Neural cell (in vitro differentiated cells): ENCODE data around the gene CCDC12. TPM values are rescaled to one million over a fixed set of nuclear protein-coding genes. Genes with fewer than 3 reads are reported as not detected.

ENCODE experiments used
- H2AFZ ChIP-seq: fragments of 200-600, 300-800 bp; sonication (generic), shearing (Covaris generic); 2 replicates; pipeline ENCODE4 v1.6.0; 2014; ENCODE audit warnings: low read depth, mild to moderate bottlenecking, antibody characterized with exemption, low read length, moderate library complexity
- H3F3A ChIP-seq: fragments of 200-600 bp; shearing (Covaris generic); 2 replicates; pipeline ENCODE4 v1.6.1; 2016; ENCODE audit warnings: mild to moderate bottlenecking, moderate library complexity, mixed read lengths, antibody characterized with exemption, low read length; ENCODE audit not compliant: insufficient read depth, poor library complexity, severe bottlenecking
- H3K27ac ChIP-seq: fragments of 200-600, 300-800 bp; sonication (generic), shearing (Covaris generic); 2 replicates; pipeline ENCODE4 v1.5.1; 2014; ENCODE audit warnings: mild to moderate bottlenecking, low read length, moderate library complexity
- H3K27me3 ChIP-seq: fragments of 300-800, 200-600 bp; sonication (generic), shearing (Covaris generic); 2 replicates; pipeline ENCODE4 v1.6.0; 2014; ENCODE audit warnings: mild to moderate bottlenecking, low read depth, low read length, moderate library complexity; ENCODE audit not compliant: insufficient read depth
- H3K36me3 ChIP-seq: fragments of 300-800, 200-600 bp; sonication (generic), shearing (Covaris generic); 2 replicates; pipeline ENCODE4 v1.5.1; 2014; ENCODE audit warnings: mild to moderate bottlenecking, antibody characterized with exemption, low read length, moderate library complexity; ENCODE audit not compliant: insufficient read depth
- H3K4me2 ChIP-seq: fragments of 300-800, 200-600 bp; sonication (generic), shearing (Covaris generic); 2 replicates; pipeline ENCODE4 v1.6.0; 2014; ENCODE audit warnings: mild to moderate bottlenecking, low read length
- H3K4me3 ChIP-seq: fragments of 300-800, 200-600 bp; sonication (generic), shearing (Covaris generic); 2 replicates; pipeline ENCODE4 v1.5.1; 2014; ENCODE audit warnings: mild to moderate bottlenecking, low read length, moderate library complexity
- H3K79me2 ChIP-seq: fragments of 200-600 bp; shearing (Covaris generic); replicated peaks from 2 replicates; pipeline ENCODE4 v1.6.0; 2014; ENCODE audit warnings: mild to moderate bottlenecking, low read length, moderate library complexity; ENCODE audit not compliant: insufficient read depth
- H3K9ac ChIP-seq: fragments of 300-800, 200-600 bp; sonication (generic), shearing (Covaris generic); 2 replicates; pipeline ENCODE4 v1.6.1; 2016; ENCODE audit warnings: mild to moderate bottlenecking, low read length, mixed read lengths
- H3K9me2 ChIP-seq: fragments of 200-600 bp; shearing (Covaris generic); 2 replicates; pipeline ENCODE4 v1.6.1; 2016; ENCODE audit warnings: mild to moderate bottlenecking, low read length, mixed read lengths; ENCODE audit not compliant: insufficient read depth
- H3K9me3 ChIP-seq: fragments of 200-600, 300-800 bp; sonication (generic), shearing (Covaris generic); 2 replicates; pipeline ENCODE4 v1.6.1; 2016; ENCODE audit warnings: mild to moderate bottlenecking, mixed run types, low read length, moderate library complexity, mixed read lengths
- H4K20me1 ChIP-seq: fragments of 200-600 bp; shearing (Covaris generic); 2 replicates; pipeline ENCODE4 v1.6.1; 2016; ENCODE audit warnings: mild to moderate bottlenecking, mixed run types; ENCODE audit not compliant: insufficient read depth
- CTCF ChIP-seq: fragments of 450-650 bp; IDR thresholded peaks from 2 replicates; pipeline ENCODE4 v1.5.1; 2014; ENCODE audit warnings: antibody characterized with exemption, mild to moderate bottlenecking, moderate library complexity; ENCODE audit not compliant: poor library complexity, severe bottlenecking
- EP300 ChIP-seq: fragments of 450-650 bp; conservative IDR thresholded peaks from 2 replicates; pipeline ENCODE4 v1.6.1; 2014; ENCODE audit warnings: antibody characterized with exemption, mild to moderate bottlenecking, moderate library complexity; ENCODE audit not compliant: poor library complexity, severe bottlenecking
- EZH2 ChIP-seq: fragments of 200-600, 300-800 bp; shearing (Covaris generic), sonication (generic); IDR thresholded peaks from 2 replicates; pipeline ENCODE4 v1.6.1; 2014; ENCODE audit warnings: antibody characterized with exemption, low read length, borderline replicate concordance, mild to moderate bottlenecking; ENCODE audit not compliant: insufficient read depth, poor library complexity, severe bottlenecking
- MXI1 ChIP-seq: fragments of 450-650 bp; conservative IDR thresholded peaks from 2 replicates; pipeline ENCODE4 v1.6.1; 2014; ENCODE audit warnings: antibody characterized with exemption, mild to moderate bottlenecking; ENCODE audit not compliant: poor library complexity, severe bottlenecking
- POLR2AphosphoS5 ChIP-seq: IDR thresholded peaks from 2 replicates; pipeline ENCODE4 v1.6.1; 2012
- RAD21 ChIP-seq: fragments of 450-650 bp; conservative IDR thresholded peaks from 2 replicates; pipeline ENCODE4 v1.6.1; 2014; ENCODE audit warnings: antibody characterized with exemption, mild to moderate bottlenecking, moderate library complexity
- REST ChIP-seq: IDR thresholded peaks from 2 replicates; pipeline ENCODE4 v1.6.1; 2012; ENCODE audit warnings: borderline replicate concordance
- SMC3 ChIP-seq: fragments of 450-650 bp; conservative IDR thresholded peaks from 2 replicates; pipeline ENCODE4 v1.6.1; 2014; ENCODE audit warnings: antibody characterized with exemption, mild to moderate bottlenecking, moderate library complexity; ENCODE audit not compliant: poor library complexity
- TAF1 ChIP-seq: IDR thresholded peaks from 2 replicates; pipeline ENCODE4 v1.6.1; 2012; ENCODE audit warnings: low read depth
- polyA plus RNA-seq: library from polyadenylated mRNA; depleted of rRNA; stranded (reverse); fragments of >200 nt; gene quantifications from 2 replicates; pipeline ENCODE4 v1.2.3, GENCODE V29; 2014

Gene CCDC12
- polyA plus RNA-seq, 1 donor from 2014 or later: 46.4 TPM

- Histone ChIP-seq H3K4me3 (no peak overlapping the region), H3K4me2 (no peak overlapping the region), H3K79me2 (peaks cover 87% of the 10 kb centered on the region), H4K20me1 (peaks cover 3% of the 10 kb centered on the region), H3K9ac (no peak overlapping the region), H3K9me3 (no peaks in the 10 kb centered on the region), H3K27ac (no peak overlapping the region), H3K27me3 (no peaks in the 10 kb centered on the region), H3K36me3 (no peaks in the 10 kb centered on the region), H3F3A (no peaks in the 10 kb centered on the region), H2AFZ (no peak overlapping the region), H3K9me2 (no peaks in the 10 kb centered on the region)
- TF ChIP-seq MXI1 (no peak), REST (no peak), TAF1 (no peak), EZH2 (no peak), POLR2AphosphoS5 (no peak), RAD21 (no peak), EP300 (no peak), SMC3 (no peak), CTCF (no peak)
These were observed 5.4 kb downstream of the CCDC12 start for GRCh38 chr3:46971151-46971550.

GRCh38 chr3:46970391-46971091, 6.0 kb downstream of the CCDC12 start:
- peaks cover 85% of the 10 kb centered on the region for H3K79me2 ChIP-seq
- TF ChIP-seq RAD21 (no peak), EP300 (no peak), TAF1 (no peak), POLR2AphosphoS5 (no peak), REST (no peak), CTCF (no peak), EZH2 (no peak), SMC3 (no peak), MXI1 (no peak)
- H3K27ac ChIP-seq: no peak overlapping the region
- no peak overlapping the region for H2AFZ ChIP-seq
- no peak overlapping the region for H3K4me2 ChIP-seq
- peaks cover 3% of the 10 kb centered on the region for H4K20me1 ChIP-seq
- H3K9me3 ChIP-seq: no peaks in the 10 kb centered on the region
- H3K36me3 ChIP-seq: no peaks in the 10 kb centered on the region
- H3K27me3 ChIP-seq: no peaks in the 10 kb centered on the region
- H3K9me2 ChIP-seq: no peaks in the 10 kb centered on the region
- H3F3A ChIP-seq: no peaks in the 10 kb centered on the region
- no peak overlapping the region for H3K4me3 ChIP-seq
- H3K9ac ChIP-seq: no peak overlapping the region
